ENCODE measurements around the gene RUSC2.
"Not testable (repeated sequence)": the region's sequence is repeated elsewhere in the genome, so short reads cannot be mapped to it uniquely, and the experiment has no call there.

RUSC2 gene

DNA sequence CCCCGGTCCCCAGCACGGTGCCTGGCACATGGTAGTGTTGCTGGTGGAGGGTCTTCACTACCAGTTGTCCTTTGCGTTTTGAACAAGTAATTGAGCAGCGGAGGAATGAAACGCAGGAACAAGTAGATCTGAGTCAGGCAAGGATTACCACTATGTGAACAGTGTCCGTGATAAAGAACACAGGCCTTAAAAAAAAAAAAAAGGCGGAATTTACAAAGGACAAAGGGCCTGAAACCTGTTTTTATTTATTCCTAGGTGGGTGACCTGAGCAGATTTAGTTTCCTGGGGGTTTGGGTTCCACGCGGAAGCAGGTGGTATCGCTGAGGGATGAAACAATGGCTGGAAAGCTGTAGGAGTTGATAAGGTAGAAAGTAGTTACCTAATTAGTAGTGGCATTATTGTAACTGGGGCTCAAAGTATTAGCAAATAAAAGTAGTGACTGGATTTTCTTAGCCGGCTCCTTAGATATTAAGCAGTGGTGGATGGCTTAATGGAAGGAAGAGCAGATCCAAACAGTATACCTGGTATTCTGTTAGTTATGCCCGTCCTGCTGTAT is 1.1 kb downstream of the RUSC2 start:
- no peak for DNase-seq (ENCODE audit: low read depth in 2 of 2)

- not testable (repeated sequence) for DNase-seq (ENCODE audit: low read depth in 2 of 2)
Observed at GRCh38 chr9:35493119-35493518, 3.2 kb downstream of the RUSC2 start.

DNA sequence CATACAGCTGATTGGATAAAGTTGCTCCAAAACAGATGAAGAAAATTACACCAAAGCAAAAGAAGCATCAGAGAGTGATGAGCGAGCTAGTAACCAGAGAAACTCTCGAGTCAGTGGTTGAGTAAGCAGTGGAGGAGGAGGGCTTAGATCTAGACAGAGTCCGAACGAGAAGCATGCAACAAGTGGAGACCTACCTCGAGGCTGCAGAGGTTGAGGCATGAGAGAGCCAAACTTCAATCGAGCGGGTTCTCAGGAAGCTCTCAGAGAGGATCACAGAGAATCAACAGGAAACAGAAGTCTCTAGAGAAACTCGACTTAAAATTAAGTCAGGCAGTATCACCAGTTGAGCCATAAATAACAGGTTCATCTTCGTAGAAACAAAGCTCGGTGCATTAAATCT is 6.1 kb downstream of the RUSC2 start:
- DNase-seq (ENCODE audit: low read depth in 2 of 2): no peak

- DNase-seq (ENCODE audit: low read depth in 2 of 2): not testable (repeated sequence)
Observed at GRCh38 chr9:35498245-35498644, 8.3 kb downstream of the RUSC2 start.

DNA sequence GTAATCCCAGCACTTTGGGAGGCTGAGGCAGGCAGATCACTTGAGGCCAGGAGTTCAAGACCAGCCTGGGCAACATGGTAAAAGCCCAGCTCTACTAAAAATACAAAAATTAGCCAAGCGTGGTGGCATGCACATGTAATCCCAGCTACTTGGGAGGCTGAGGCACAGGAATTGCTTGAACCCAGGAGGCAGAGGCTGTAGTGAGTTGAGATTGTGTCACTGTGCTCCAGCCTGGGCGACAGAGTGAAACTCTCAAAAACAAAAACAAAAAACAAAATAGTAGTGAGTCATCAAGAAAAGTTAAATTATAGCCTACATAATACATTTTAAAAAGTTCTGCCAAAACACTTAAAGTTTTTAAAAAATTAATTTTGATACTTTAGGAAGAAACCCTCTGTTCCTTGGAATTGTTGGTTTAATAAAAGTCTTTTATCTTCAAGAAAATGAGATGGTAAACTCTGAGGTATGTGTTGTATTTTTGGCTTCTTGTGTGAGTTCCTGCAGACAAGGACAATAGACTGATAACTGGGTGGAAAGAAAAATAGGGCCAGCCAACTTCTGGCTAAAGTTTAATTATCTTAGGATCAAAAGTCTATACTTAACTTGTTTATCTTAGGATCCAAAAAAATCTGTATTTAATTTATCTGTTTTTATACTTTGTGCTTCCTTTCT is 9.3 kb downstream of the RUSC2 start:
- no peak for DNase-seq (ENCODE audit: low read depth in 2 of 2)

GRCh38 chr9:35499701-35500030 is 9.8 kb downstream of the RUSC2 start:
- no peak for DNase-seq (ENCODE audit: low read depth in 2 of 2)

- no peak for DNase-seq (ENCODE audit: low read depth in 2 of 2)
Observed at GRCh38 chr9:35500130-35500748, 10.3 kb downstream of the RUSC2 start.

DNA sequence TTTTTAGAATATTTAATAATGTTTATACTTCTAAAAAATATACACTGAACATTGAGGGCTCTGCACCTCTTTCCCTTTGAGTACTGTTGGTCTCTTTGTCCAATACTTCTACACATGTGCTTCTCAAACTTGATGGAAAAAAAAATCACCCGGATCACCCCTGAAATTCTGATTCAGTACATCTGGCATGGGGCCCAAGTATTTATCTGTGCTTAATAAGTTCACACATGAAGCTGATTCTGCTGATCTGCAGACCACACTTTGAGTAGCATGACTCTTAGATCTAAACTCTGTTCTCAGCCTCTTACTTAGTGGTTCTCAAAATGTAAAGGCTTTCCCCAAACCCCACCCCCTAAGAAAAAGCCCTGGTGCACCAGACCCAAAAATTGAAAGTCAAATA is 12.0 kb downstream of the RUSC2 start:
- no peak for DNase-seq (ENCODE audit: low read depth in 2 of 2)

- no peak for DNase-seq (ENCODE audit: low read depth in 2 of 2)
Observed at GRCh38 chr9:35506359-35506758, 16.4 kb downstream of the RUSC2 start.

DNA sequence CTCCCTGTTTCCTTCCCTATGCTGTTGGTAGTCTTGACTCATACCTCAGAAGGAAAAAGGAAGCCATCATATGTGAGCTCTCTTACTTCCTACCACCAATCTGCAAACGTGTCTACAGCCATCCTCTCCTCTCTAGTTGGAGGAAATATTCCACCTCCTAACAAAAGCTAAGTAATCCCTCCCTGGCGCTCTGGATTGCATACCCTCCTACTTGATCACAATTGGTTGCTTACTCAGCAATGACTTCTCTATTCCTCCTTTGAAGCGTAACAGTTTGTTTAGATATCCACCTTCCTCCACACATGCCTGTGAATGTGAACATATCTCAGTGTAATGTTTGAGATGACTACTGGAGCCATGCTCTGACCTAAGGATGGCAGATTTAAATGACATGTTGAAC is 18.2 kb downstream of the RUSC2 start:
- no peak for DNase-seq (ENCODE audit: low read depth in 2 of 2)

- no peak for DNase-seq (ENCODE audit: low read depth in 2 of 2)
Observed at GRCh38 chr9:35510383-35510753, 20.5 kb downstream of the RUSC2 start.

GRCh38 chr9:35510754-35511428 is 21.0 kb downstream of the RUSC2 start:
- DNase-seq (ENCODE audit: low read depth in 2 of 2): no peak

- no peak for DNase-seq (ENCODE audit: low read depth in 2 of 2)
Observed at GRCh38 chr9:35511453-35511852, 21.5 kb downstream of the RUSC2 start.

DNA sequence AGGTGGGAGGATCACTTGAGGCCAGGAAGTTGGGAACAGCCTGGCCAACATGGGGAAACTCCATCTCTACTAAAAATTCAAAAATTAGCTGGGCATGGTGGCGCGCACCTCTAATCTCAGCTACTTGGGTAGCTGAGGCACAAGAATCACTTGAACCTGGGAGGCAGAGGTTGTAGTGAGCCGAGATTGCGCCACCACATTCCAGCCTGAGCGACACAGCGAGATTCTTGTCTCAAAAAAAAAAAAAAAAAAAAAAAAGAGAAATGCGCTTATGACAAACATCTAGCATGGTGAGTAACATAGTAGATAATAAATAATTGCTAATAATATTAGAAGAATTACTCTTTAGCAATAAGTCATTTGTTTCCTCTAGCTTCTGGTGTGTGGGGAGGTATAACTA is 25.9 kb downstream of the RUSC2 start:
- no peak for DNase-seq (ENCODE audit: low read depth in 2 of 2)

GRCh38 chr9:35516479-35516878 is 26.6 kb downstream of the RUSC2 start:
- DNase-seq (ENCODE audit: low read depth in 2 of 2): no peak

DNA sequence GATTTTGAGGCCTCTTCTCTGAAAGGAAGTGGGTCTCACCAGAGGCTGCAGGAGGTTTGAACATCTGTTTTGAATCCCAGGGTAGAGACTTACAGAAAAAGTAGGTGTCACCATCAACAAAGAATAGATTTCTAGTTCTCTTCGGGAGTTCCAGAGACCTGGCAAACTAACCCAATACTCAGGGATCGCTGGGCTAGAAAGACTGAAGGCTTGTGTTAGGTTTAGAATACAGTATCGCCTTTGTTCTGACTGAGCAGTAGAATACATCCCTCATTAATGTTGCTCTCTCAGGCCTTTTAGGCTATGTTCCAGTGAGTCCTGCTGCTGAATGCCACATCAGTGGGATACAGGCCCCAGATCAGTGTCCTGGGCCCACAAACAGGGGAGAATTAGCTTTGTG is 27.2 kb downstream of the RUSC2 start:
- DNase-seq (ENCODE audit: low read depth in 2 of 2): no peak

DNA sequence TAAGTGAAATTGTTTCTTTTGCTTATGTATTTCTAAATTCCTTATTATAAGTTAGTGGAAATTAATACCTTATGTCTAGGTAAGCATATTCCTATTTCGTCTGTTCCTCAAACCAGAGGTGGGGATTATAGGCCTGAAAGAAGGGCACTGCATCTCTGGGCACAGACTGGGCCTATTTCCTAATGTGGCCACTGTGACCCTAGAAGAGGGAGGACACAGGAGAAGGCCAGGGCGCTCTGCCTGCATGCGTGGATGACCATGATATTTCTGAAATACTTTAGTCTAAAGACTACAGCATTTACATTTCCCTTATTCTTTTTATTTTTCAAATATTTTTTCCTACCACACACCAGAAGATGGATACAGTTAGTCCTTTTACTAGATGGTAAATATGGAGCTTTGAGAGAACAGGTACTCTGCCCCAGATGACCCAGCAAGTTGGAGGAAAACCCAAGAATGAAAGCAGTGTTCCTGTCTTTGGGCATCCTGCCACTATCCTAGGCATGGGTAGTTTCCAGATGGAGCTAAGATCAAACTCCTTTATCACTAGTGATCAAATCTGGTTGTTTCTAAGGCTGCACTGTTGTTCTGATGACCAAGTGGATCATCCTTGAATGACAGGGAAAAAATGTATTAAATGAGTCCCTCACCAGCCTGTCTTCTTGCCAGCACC is 27.8 kb downstream of the RUSC2 start:
- DNase-seq (ENCODE audit: low read depth in 2 of 2): no peak

GRCh38 chr9:35518225-35518821 is 28.4 kb downstream of the RUSC2 start:
- DNase-seq (ENCODE audit: low read depth in 2 of 2): no peak

DNA sequence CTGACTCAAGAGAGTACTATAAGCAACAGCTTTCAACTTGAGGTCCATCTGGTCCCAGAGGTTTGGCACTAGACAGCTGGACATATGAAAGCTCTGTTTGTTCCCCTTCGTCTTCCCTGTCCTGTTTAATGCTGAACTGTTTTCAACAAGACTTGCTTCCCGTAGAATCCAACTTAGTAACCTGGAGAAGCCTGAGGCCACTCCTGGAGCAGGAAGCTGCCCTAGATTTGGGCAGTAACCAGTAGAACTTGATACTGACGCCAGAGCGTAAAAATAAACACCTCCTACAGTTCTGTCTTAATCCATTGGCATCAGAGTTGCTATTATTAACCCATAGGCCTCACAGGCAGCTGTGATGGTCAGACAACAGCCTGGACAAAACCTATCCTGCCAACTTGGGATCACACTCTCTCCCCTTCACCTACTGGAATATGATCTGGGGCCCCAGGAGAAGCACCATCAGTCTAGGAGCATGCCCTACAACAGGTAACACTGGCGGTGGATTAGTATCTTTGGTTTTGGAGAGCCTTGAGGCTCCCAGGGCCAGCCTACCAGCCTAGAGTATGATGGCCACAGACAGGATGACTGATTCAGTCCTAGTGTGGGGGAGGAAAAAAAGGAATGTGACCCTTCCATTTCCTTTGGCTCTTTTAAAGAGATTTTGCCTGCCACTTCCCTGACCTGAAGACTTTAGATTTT is 29.2 kb downstream of the RUSC2 start:
- no peak for DNase-seq (ENCODE audit: low read depth in 2 of 2)

DNA sequence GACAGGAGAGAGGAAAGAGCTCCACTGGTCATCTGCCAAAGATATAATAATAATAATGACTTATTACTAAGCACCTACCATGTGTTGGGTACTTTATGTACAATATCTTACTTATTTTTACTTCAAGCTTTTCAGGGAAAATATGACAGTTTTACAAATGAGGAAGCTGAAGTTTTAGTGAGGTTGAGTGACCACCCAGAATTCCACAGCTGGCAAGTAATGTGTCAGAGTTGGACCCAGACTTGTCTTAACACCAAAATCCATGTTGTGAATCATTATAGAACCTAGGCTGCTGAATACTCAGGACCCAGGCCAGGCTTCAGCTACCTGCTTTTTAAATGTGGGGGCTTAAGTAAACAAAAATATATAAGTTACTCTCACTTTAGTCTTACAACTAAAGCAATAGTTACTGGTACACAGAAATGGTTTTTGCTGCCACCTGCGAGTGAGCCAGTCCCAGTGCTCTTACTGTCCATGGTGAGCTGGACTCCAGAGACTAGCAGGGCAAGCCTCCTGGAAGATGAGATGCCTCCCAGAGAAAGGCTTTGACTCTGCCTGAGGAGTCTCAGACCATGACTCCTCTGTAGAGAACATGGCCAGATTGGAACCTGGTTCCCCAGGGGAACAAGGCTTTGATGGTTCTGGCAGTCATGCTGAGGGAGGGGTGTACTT is 29.9 kb downstream of the RUSC2 start:
- no peak for DNase-seq (ENCODE audit: low read depth in 2 of 2)

DNA sequence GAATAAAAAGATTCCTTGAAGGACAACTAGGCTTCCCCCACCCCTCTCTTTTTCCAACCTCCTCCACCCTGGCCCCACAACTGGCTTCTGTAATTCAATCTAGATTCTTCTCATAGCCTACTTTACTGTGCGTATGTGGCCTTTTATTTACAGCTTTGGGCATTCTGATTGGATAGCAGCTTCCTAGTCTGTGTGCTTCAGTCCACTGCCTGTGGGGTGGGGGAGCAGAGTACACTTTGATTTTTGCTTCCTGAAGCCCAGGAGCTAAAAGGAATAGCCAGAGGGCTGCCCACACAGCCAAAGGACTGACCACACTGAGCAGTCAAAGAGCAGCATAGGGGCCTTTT is 30.4 kb downstream of the RUSC2 start:
- no peak for DNase-seq (ENCODE audit: low read depth in 2 of 2)
